ENCODE results near the gene SNX13.
"Not testable (repeated sequence)": the region's sequence is repeated elsewhere in the genome, so short reads cannot be mapped to it uniquely, and the experiment has no call there.

Gene SNX13

GRCh38 chr7:17832820-17833355 is 107.4 kb downstream of the SNX13 start:
- Histone ChIP-seq H3K9me3 (ENCODE audit: control insufficient read depth, low read length) (no peaks in the 10 kb centered on the region), H3K4me3 (ENCODE audit: insufficient read depth, low read depth, low read length) (no peak overlapping the region), H3K27ac (ENCODE audit: insufficient read depth, low read depth, low read length, poor library complexity, severe bottlenecking) (no peak overlapping the region), H3K27me3 (ENCODE audit: control insufficient read depth, insufficient read depth, low read length, poor library complexity, severe bottlenecking) (no peaks in the 10 kb centered on the region), H3K36me3 (ENCODE audit: control insufficient read depth, insufficient read depth, low read length) (no peaks in the 10 kb centered on the region), H3K4me1 (ENCODE audit: control insufficient read depth, insufficient read depth, low read length) (no peaks in the 10 kb centered on the region)

- Histone ChIP-seq H3K36me3 (ENCODE audit: control insufficient read depth, insufficient read depth, low read length) (no peaks in the 10 kb centered on the region), H3K4me1 (ENCODE audit: control insufficient read depth, insufficient read depth, low read length) (no peaks in the 10 kb centered on the region), H3K9me3 (ENCODE audit: control insufficient read depth, low read length) (no peaks in the 10 kb centered on the region), H3K27me3 (ENCODE audit: control insufficient read depth, insufficient read depth, low read length, poor library complexity, severe bottlenecking) (no peaks in the 10 kb centered on the region), H3K4me3 (ENCODE audit: insufficient read depth, low read depth, low read length) (no peak overlapping the region), H3K27ac (ENCODE audit: insufficient read depth, low read depth, low read length, poor library complexity, severe bottlenecking) (no peak overlapping the region)
- no CpG with 5 or more reads among the region's 1 CpG for WGBS, 2 experiments
Measured at GRCh38 chr7:17832242-17832641, 108.1 kb downstream of the SNX13 start.

- WGBS, 2 experiments, result 90% methylated on average over 1 of the region's 1 CpG; no CpG with 5 or more reads in 1 of the 2 experiments
- H3K4me3 ChIP-seq (ENCODE audit: insufficient read depth, low read depth, low read length), result no peak overlapping the region
Measured at GRCh38 chr7:17830206-17830605, 110.1 kb downstream of the SNX13 start.

GRCh38 chr7:17829001-17829400 is 111.3 kb downstream of the SNX13 start:
- Histone ChIP-seq H3K4me3 (ENCODE audit: insufficient read depth, low read depth, low read length) (no peak overlapping the region), H3K27ac (ENCODE audit: insufficient read depth, low read depth, low read length, poor library complexity, severe bottlenecking) (no peak overlapping the region), H3K9me3 (ENCODE audit: control insufficient read depth, low read length) (no peaks in the 10 kb centered on the region), H3K4me1 (ENCODE audit: control insufficient read depth, insufficient read depth, low read length) (no peaks in the 10 kb centered on the region), H3K36me3 (ENCODE audit: control insufficient read depth, insufficient read depth, low read length) (no peaks in the 10 kb centered on the region), H3K27me3 (ENCODE audit: control insufficient read depth, insufficient read depth, low read length, poor library complexity, severe bottlenecking) (no peaks in the 10 kb centered on the region)
- 90 to 100% methylated on average over 2 to 3 of the region's 3 CpGs for WGBS, 2 experiments

More at GRCh38 chr7:17830206-17830605, 110.1 kb downstream of the SNX13 start:
- H3K36me3 ChIP-seq (ENCODE audit: control insufficient read depth, insufficient read depth, low read length), result no peaks in the 10 kb centered on the region
- H3K27ac ChIP-seq (ENCODE audit: insufficient read depth, low read depth, low read length, poor library complexity, severe bottlenecking), result no peak overlapping the region
- H3K4me1 ChIP-seq (ENCODE audit: control insufficient read depth, insufficient read depth, low read length), result no peaks in the 10 kb centered on the region
- no peaks in the 10 kb centered on the region for H3K27me3 ChIP-seq (ENCODE audit: control insufficient read depth, insufficient read depth, low read length, poor library complexity, severe bottlenecking)
- H3K9me3 ChIP-seq (ENCODE audit: control insufficient read depth, low read length), result no peaks in the 10 kb centered on the region

DNA sequence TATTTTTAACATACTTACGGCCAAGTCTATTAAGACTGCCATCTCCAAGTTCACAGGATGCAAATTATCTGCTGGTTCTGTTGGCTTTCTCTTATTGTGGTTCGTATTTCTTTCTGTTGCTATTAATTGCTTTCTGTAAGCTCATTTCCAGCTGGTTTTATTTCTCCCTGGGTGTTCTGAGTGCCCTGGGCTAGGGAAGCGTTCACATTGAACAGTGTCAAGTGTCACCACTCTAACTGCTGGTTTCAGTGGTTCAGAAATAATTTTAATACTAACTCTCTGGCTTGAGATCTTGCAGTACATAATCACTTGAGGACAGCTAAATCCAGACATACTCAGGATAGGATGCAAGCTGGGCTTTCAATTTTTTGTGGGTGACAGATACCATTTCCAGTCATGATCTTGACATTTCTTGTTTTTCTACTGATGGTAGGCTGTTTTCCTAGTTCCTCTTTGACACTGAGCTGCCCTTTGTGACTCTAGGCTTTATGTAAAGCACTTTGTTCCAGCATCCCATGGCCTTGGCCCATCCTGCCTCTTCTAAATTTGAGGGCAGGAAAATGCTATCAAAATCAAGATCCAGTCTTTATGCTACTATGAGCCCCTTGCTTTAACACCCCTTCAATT is 117.6 kb downstream of the SNX13 start:
- no peak overlapping the region for H3K27ac ChIP-seq (ENCODE audit: insufficient read depth, low read depth, low read length, poor library complexity, severe bottlenecking)
- no peaks in the 10 kb centered on the region for H3K9me3 ChIP-seq (ENCODE audit: control insufficient read depth, low read length)
- no peak overlapping the region for H3K4me3 ChIP-seq (ENCODE audit: insufficient read depth, low read depth, low read length)
- H3K36me3 ChIP-seq (ENCODE audit: control insufficient read depth, insufficient read depth, low read length), result no peaks in the 10 kb centered on the region
- H3K4me1 ChIP-seq (ENCODE audit: control insufficient read depth, insufficient read depth, low read length), result no peaks in the 10 kb centered on the region
- WGBS, 2 experiments, result 90 to 93% methylated on average over 2 to 3 of the region's 3 CpGs
- no peaks in the 10 kb centered on the region for H3K27me3 ChIP-seq (ENCODE audit: control insufficient read depth, insufficient read depth, low read length, poor library complexity, severe bottlenecking)

DNA sequence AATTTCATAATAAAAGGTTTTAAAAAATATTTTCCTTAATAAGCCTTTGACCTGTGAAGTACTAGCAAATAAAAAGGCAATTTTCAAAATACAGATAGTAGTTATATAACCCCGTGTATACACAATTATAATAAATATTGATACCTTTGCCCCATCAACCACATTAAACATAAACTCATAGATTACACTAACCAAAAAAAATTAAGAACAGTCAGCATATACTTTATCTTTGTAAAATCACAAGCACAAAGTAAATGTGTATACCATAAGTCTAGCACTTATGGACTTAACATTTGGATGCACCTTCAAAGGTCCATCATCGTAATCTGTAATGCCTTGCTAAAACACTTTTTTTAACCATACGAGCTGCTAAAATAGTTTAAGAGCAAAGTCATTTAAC is 123.4 kb downstream of the SNX13 start:
- Histone ChIP-seq H3K27me3 (ENCODE audit: control insufficient read depth, insufficient read depth, low read length, poor library complexity, severe bottlenecking) (no peaks in the 10 kb centered on the region), H3K9me3 (ENCODE audit: control insufficient read depth, low read length) (no peaks in the 10 kb centered on the region), H3K36me3 (ENCODE audit: control insufficient read depth, insufficient read depth, low read length) (peaks cover 12% of the 10 kb centered on the region), H3K27ac (ENCODE audit: insufficient read depth, low read depth, low read length, poor library complexity, severe bottlenecking) (no peak overlapping the region), H3K4me3 (ENCODE audit: insufficient read depth, low read depth, low read length) (no peak overlapping the region), H3K4me1 (ENCODE audit: control insufficient read depth, insufficient read depth, low read length) (no peaks in the 10 kb centered on the region)
- WGBS, 2 experiments, result 90 to 97% methylated on average over 2 to 3 of the region's 3 CpGs

DNA sequence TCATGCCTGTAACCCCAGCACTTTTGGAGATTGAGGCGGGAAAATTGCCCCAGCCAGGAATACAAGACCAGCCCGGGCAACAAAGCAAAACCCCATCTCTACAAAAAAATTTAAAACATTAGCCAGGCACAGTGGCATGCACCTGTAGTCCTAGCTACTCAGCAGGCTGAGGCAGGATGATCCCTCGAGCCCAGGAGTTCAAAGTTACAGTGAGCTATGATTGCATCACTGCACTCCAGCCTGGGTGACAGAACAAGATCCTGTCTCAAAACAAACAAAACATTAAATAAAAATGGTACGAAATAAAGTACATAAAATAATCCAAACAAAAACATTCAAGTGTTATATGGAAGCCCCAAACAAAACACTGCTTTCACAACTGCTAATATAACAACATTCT is 125.0 kb downstream of the SNX13 start:
- WGBS, 2 experiments, result 91 to 92% methylated on average over 4 of the region's 4 CpGs
- Histone ChIP-seq H3K27ac (ENCODE audit: insufficient read depth, low read depth, low read length, poor library complexity, severe bottlenecking) (no peak overlapping the region), H3K36me3 (ENCODE audit: control insufficient read depth, insufficient read depth, low read length) (peaks cover 12% of the 10 kb centered on the region), H3K9me3 (ENCODE audit: control insufficient read depth, low read length) (no peaks in the 10 kb centered on the region), H3K4me1 (ENCODE audit: control insufficient read depth, insufficient read depth, low read length) (no peaks in the 10 kb centered on the region), H3K4me3 (ENCODE audit: insufficient read depth, low read depth, low read length) (no peak overlapping the region), H3K27me3 (ENCODE audit: control insufficient read depth, insufficient read depth, low read length, poor library complexity, severe bottlenecking) (no peaks in the 10 kb centered on the region)

DNA sequence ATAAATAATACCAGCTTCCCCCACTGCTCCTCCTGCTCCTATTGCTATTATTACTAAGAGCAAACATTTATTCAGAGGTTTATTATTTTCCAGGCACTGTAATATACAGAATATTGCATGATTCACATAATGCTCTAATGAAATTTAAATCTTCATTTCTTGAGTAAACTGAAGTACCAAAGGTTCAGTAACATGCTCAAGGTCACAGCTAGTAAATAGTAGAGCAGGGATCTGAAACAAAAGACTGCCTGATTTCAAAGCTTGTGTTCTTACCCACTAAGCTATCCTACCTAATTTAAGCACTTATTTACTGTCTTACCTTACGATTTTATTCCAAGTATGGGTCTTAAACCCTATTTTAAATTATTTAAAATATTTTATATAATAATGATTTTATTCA is 126.2 kb downstream of the SNX13 start:
- H3K4me3 ChIP-seq (ENCODE audit: insufficient read depth, low read depth, low read length), result no peak overlapping the region
- WGBS, 2 experiments, result 100% methylated on average over 1 of the region's 1 CpG; no CpG with 5 or more reads in 1 of the 2 experiments
- no peaks in the 10 kb centered on the region for H3K27me3 ChIP-seq (ENCODE audit: control insufficient read depth, insufficient read depth, low read length, poor library complexity, severe bottlenecking)
- H3K4me1 ChIP-seq (ENCODE audit: control insufficient read depth, insufficient read depth, low read length), result no peaks in the 10 kb centered on the region
- H3K9me3 ChIP-seq (ENCODE audit: control insufficient read depth, low read length), result no peaks in the 10 kb centered on the region
- H3K36me3 ChIP-seq (ENCODE audit: control insufficient read depth, insufficient read depth, low read length), result peaks cover 12% of the 10 kb centered on the region
- H3K27ac ChIP-seq (ENCODE audit: insufficient read depth, low read depth, low read length, poor library complexity, severe bottlenecking), result no peak overlapping the region

DNA sequence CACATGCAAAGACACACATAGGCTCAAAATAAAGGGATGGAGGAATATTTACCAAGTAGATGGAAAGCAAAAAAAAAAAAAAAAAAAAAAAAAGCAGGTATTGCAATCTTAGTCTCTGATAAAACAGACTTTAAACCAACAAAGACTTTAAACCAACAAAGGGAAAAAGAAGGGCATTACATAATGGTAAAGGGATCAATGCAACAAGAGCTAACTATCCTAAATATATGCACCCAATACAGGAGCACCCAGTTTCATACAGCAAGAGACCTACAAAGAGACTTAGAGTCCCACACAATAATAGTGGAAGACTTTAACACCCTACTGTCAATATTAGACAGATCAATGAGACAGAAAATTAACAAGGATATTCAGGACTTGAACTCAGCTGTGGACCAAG is 131.1 kb downstream of the SNX13 start:
- peaks cover 12% of the 10 kb centered on the region for H3K36me3 ChIP-seq (ENCODE audit: control insufficient read depth, insufficient read depth, low read length)
- H3K9me3 ChIP-seq (ENCODE audit: control insufficient read depth, low read length); H3K4me1 ChIP-seq (ENCODE audit: control insufficient read depth, insufficient read depth, low read length): not testable (repeated sequence)

DNA sequence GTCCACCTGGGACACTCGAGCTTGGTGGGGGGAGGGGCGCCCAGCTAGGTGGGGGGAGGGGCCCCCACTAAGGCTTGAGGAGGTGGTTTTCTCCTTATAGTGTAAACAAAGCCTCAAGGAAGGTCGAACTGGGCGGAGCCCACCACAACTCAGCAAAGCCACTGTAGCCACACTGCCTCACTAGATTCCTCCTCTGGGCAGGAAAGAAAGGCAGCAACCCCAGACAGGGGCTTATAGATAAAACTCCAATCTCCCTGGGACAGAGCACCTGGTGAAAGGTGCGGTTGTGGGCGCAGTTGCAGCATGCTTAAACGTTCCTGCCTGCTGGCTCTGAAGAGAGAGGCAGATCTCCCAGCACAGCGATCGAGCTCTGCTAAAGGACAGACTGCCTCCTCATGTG is 133.1 kb downstream of the SNX13 start:
- Histone ChIP-seq H3K4me3 (ENCODE audit: insufficient read depth, low read depth, low read length) (no peak overlapping the region), H3K27me3 (ENCODE audit: control insufficient read depth, insufficient read depth, low read length, poor library complexity, severe bottlenecking) (no peaks in the 10 kb centered on the region), H3K4me1 (ENCODE audit: control insufficient read depth, insufficient read depth, low read length) (no peaks in the 10 kb centered on the region), H3K9me3 (ENCODE audit: control insufficient read depth, low read length) (no peaks in the 10 kb centered on the region), H3K36me3 (ENCODE audit: control insufficient read depth, insufficient read depth, low read length) (no peaks in the 10 kb centered on the region), H3K27ac (ENCODE audit: insufficient read depth, low read depth, low read length, poor library complexity, severe bottlenecking) (no peak overlapping the region)
- WGBS, 2 experiments, result 77 to 80% methylated on average over 9 of the region's 9 CpGs

More for the DNA sequence above, 131.1 kb downstream of the SNX13 start:
- not testable (repeated sequence) for H3K4me3 ChIP-seq (ENCODE audit: insufficient read depth, low read depth, low read length); H3K27me3 ChIP-seq (ENCODE audit: control insufficient read depth, insufficient read depth, low read length, poor library complexity, severe bottlenecking); H3K27ac ChIP-seq (ENCODE audit: insufficient read depth, low read depth, low read length, poor library complexity, severe bottlenecking)
